GM19455 (cell line): ENCODE measurements around the gene COA3.
"Not testable (repeated sequence)": the region's sequence is repeated elsewhere in the genome, so short reads cannot be mapped to it uniquely, and the experiment has no call there.

Experiments
- ATAC-seq: cut with Tn5 transposase; IDR thresholded peaks from one replicate; pipeline ENCODE4 v1.9.1; 2021; ENCODE audit not compliant: unreplicated experiment

The COA3 gene

GRCh38 chr17:42782166-42783061, 16.1 kb downstream of the COA3 start:
- no peak for ATAC-seq

GRCh38 chr17:42781639-42782165, 16.8 kb downstream of the COA3 start:
- ATAC-seq = no peak

- no peak for ATAC-seq
Observed at GRCh38 chr17:42780851-42781638, 17.5 kb downstream of the COA3 start.

GRCh38 chr17:42779936-42780850, 18.3 kb downstream of the COA3 start, which contains the start of gene WNK4:
TSS of gene WNK4 (plus strand) at chr17:42780610. CDS start at chr17:42780699, 89 bp downstream.
- no peak for ATAC-seq

- no peak for ATAC-seq
Observed at GRCh38 chr17:42779304-42779935, 19.1 kb downstream of the COA3 start.

- no peak for ATAC-seq
Observed at GRCh38 chr17:42778570-42778969, 19.9 kb downstream of the COA3 start.

GRCh38 chr17:42775534-42776098, 22.9 kb downstream of the COA3 start:
- no peak for ATAC-seq

- ATAC-seq = no peak
Observed at GRCh38 chr17:42774066-42774745, 24.3 kb downstream of the COA3 start.

GRCh38 chr17:42773290-42774035, 25.0 kb downstream of the COA3 start, which contains the start of gene VPS25:
TSS of gene VPS25 (plus strand) at chr17:42773449. CDS start at chr17:42773476, 27 bp downstream.
- ATAC-seq = peak; percentile 63

GRCh38 chr17:42772945-42773289, 25.6 kb downstream of the COA3 start:
- no peak for ATAC-seq

- not testable (repeated sequence) for ATAC-seq
Observed at GRCh38 chr17:42769964-42770363, 28.5 kb downstream of the COA3 start.

- ATAC-seq = not testable (repeated sequence)
Observed at GRCh38 chr17:42768006-42768405, 30.5 kb downstream of the COA3 start.

- ATAC-seq = no peak
Observed at GRCh38 chr17:42767512-42767911, 31.0 kb downstream of the COA3 start.

- ATAC-seq = no peak
Observed at GRCh38 chr17:42766124-42766523, 32.4 kb downstream of the COA3 start.

- ATAC-seq = no peak
Observed at GRCh38 chr17:42761638-42762037, 36.9 kb downstream of the COA3 start.

GRCh38 chr17:42760652-42761581, 37.6 kb downstream of the COA3 start, which contains the start of gene RAMP2:
TSS of gene RAMP2 (plus strand) at chr17:42761227. CDS start at chr17:42761262, 35 bp downstream.
- ATAC-seq = no peak

GRCh38 chr17:42759982-42760651, 38.4 kb downstream of the COA3 start:
- no peak for ATAC-seq
